ENCODE results near the gene CTU2. TPM values are rescaled to one million over a fixed set of nuclear protein-coding genes. Genes with fewer than 3 reads are reported as not detected.

The CTU2 gene
- total and polyA plus RNA-seq, 10 of the 15 experiments (the other 5 are each of a cell fraction or from before 2014, with no cell fraction given): 0.32 to 44.5 (median 18.2) TPM

- TF ChIP-seq ATF7 (IDR thresholded peaks at IDR 0.05; ENCODE audit: low read depth) (no peak), IKZF1 (conservative IDR thresholded peaks at IDR 0.05) (no peak)
Measured at GRCh38 chr16:88749358-88749757, 43.1 kb downstream of the CTU2 start (continued).

DNA sequence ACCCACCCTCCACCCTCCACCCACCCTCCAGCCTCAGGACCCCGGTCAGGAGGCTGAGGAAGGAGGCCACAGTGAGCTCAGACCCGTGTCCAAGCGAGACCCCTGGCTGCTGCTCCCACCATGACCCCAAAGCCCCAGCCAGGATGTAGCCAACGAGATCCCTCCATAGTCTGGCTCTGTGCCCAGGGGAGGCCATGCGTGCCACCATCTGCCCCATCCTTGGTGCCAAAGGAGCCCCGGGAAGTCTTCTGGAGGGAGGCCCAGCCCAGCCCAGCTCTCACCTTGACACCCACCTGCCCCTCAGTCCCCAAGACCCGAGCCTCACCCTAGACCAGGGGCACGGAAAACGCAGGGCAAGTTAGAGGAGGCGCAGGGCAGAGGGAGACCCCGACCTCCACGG is 44.6 kb downstream of the CTU2 start:
- intact Hi-C loops (cut with micrococcal nuclease; ENCODE audit: unreplicated experiment): no loop called here
- Histone ChIP-seq H3K27me3 (replicated peaks in 1 of 2; ENCODE audit: control insufficient read depth in 2 of 2, insufficient read depth in 2 of 2, low read length in 1 of 2) (no peaks in the 10 kb centered on the region), H3K9ac (ENCODE audit: control insufficient read depth, insufficient read depth, low read length) (no peak overlapping the region), H3K4me1 (ENCODE audit: control insufficient read depth, insufficient read depth, low read length) (peaks cover 3% of the 10 kb centered on the region), H3K9me3 (replicated peaks; ENCODE audit: control insufficient read depth, insufficient read depth, low read length) (no peaks in the 10 kb centered on the region), H3K4me3 (no peak overlapping the region), H3K36me3 (ENCODE audit: control insufficient read depth in 2 of 2, insufficient read depth in 2 of 2, low read length in 1 of 2) (peaks cover 0 to 12% of the 10 kb centered on the region in 2 experiments; a peak in 2 of 4 replicates), H3K79me2 (ENCODE audit: control insufficient read depth, insufficient read depth, low read length) (peaks cover 1% of the 10 kb centered on the region), H3K4me2 (ENCODE audit: control insufficient read depth, insufficient read depth) (no peak overlapping the region), H2AFZ (ENCODE audit: control insufficient read depth, low read depth, low read length) (no peak overlapping the region), H4K20me1 (ENCODE audit: control insufficient read depth, insufficient read depth) (peaks cover 3% of the 10 kb centered on the region; the same call in 1 of the 2 replicates), H3K27ac (ENCODE audit: control insufficient read depth, insufficient read depth) (no peak overlapping the region)
- POLR2A ChIA-PET: interaction anchor here (0.6 to 0.9 kb wide), 2 partner anchors 32 to 113 kb away, joined by 3 to 6 read pairs; no protein-coding TSS in a partner anchor
- SMC1A ChIA-PET (ENCODE audit: uncharacterized antibody, unreplicated experiment): no interaction called here
- DNase-seq (ENCODE audit: low read depth, low spot score) (no peak), FAIRE-seq (no peak), ATAC-seq (no peak)
- 94% methylated on average over 12 of the region's 12 CpGs for WGBS (ENCODE audit: insufficient coverage, insufficient replicate concordance, low lambda C conversion rate, missing lambda C conversion rate)
- TF ChIP-seq POLR2A (IDR thresholded peaks at IDR 0.05; ENCODE audit: low read depth, low read length): no peak
- no peak for TF ChIP-seq TARDBP (IDR thresholded peaks at IDR 0.05; ENCODE audit: borderline replicate concordance)
- no peak for TF ChIP-seq ZNF274 (IDR thresholded peaks at IDR 0.05; ENCODE audit: insufficient read depth, insufficient read length)
- RAD21 ChIA-PET (ENCODE audit: unreplicated experiment): no interaction called here
- in situ Hi-C loops (cut with MboI): no loop called here
- CTCF ChIA-PET: no interaction called here
- BruUV-seq (replicated peaks): no TSS peak

DNA sequence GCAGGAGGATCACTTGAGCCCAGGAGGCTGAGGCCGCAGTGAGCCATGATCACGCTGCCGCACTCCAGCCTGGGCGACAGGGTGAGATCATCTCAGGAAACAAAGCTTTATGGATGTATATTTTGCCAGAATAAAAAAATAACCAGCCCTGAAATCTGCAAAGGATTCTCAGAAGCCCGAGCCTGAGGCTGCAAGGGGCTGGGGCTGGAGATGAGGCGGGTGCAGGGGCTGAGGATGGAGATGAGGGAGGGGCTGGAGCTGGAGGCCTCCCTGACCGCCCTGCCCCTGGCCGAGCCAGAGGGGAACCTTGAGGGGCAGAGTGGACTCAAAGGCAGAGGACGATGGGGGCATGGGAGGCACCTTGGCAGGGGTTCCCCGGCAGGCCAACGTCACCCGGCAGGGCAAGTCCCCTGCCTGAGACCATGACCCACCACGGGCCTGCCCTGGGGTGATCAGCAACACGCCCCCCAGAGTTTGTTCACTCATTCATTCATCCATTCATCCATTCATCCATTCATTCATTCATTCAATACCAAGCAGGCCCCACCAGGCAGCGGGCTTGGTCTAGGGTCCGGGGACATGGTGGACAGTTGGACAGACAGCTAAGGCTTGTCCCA is 46.2 kb downstream of the CTU2 start:
- Histone ChIP-seq H3K36me3 (ENCODE audit: control insufficient read depth in 2 of 2, insufficient read depth in 2 of 2, low read length in 1 of 2) (peaks cover 0 to 11% of the 10 kb centered on the region in 2 experiments; a peak in 2 of 4 replicates), H2AFZ (ENCODE audit: control insufficient read depth, low read depth, low read length) (no peak overlapping the region), H3K9ac (ENCODE audit: control insufficient read depth, insufficient read depth, low read length) (no peak overlapping the region), H3K27ac (ENCODE audit: control insufficient read depth, insufficient read depth) (no peak overlapping the region), H3K4me3 (no peak overlapping the region), H3K4me2 (ENCODE audit: control insufficient read depth, insufficient read depth) (no peak overlapping the region), H3K4me1 (ENCODE audit: control insufficient read depth, insufficient read depth, low read length) (no peaks in the 10 kb centered on the region), H3K79me2 (ENCODE audit: control insufficient read depth, insufficient read depth, low read length) (peaks cover 1% of the 10 kb centered on the region), H3K27me3 (replicated peaks in 1 of 2; ENCODE audit: control insufficient read depth in 2 of 2, insufficient read depth in 2 of 2, low read length in 1 of 2) (no peaks in the 10 kb centered on the region), H4K20me1 (ENCODE audit: control insufficient read depth, insufficient read depth) (peaks cover 3% of the 10 kb centered on the region), H3K9me3 (replicated peaks; ENCODE audit: control insufficient read depth, insufficient read depth, low read length) (no peaks in the 10 kb centered on the region)
- RAD21 ChIA-PET (ENCODE audit: unreplicated experiment): no interaction called here
- no peak for DNase-seq (ENCODE audit: low read depth, low spot score)
- no TSS peak for BruUV-seq (replicated peaks)
- SMC1A ChIA-PET (ENCODE audit: uncharacterized antibody, unreplicated experiment): no interaction called here
- in situ Hi-C loops (cut with MboI): no loop called here
- WGBS (ENCODE audit: insufficient coverage, insufficient replicate concordance, low lambda C conversion rate, missing lambda C conversion rate): 84% methylated on average over 16 of the region's 16 CpGs
- CTCF ChIA-PET: no interaction called here
- POLR2A ChIA-PET: no interaction called here
- intact Hi-C loops (cut with micrococcal nuclease; ENCODE audit: unreplicated experiment): no loop called here
- no peak for FAIRE-seq
- ATAC-seq: no peak
- TF ChIP-seq PKNOX1 (IDR thresholded peaks at IDR 0.05) (no peak), PAX5 (IDR thresholded peaks at IDR 0.05; ENCODE audit: borderline replicate concordance, low read depth, low read length) (no peak), LARP7 (IDR thresholded peaks at IDR 0.05) (no peak), NR2C1 (IDR thresholded peaks at IDR 0.05) (no peak), ETV6 (conservative IDR thresholded peaks at IDR 0.05 in 1 of 2, IDR thresholded peaks at IDR 0.05 in 1 of 2; ENCODE audit: borderline replicate concordance in 1 of 2, low read depth in 1 of 2) (no peak), RAD21 (IDR thresholded peaks at IDR 0.05; ENCODE audit: insufficient read depth, low read depth, low read length) (no peak), ZNF622 (IDR thresholded peaks at IDR 0.05) (no peak)
- TF ChIP-seq, protein P1, sequence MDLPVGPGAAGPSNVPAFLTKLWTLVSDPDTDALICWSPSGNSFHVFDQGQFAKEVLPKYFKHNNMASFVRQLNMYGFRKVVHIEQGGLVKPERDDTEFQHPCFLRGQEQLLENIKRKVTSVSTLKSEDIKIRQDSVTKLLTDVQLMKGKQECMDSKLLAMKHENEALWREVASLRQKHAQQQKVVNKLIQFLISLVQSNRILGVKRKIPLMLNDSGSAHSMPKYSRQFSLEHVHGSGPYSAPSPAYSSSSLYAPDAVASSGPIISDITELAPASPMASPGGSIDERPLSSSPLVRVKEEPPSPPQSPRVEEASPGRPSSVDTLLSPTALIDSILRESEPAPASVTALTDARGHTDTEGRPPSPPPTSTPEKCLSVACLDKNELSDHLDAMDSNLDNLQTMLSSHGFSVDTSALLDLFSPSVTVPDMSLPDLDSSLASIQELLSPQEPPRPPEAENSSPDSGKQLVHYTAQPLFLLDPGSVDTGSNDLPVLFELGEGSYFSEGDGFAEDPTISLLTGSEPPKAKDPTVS (IDR thresholded peaks at IDR 0.05; ENCODE audit: low read depth, low read length): no peak

Data from GM12878 (cell line).